Caco-2 (cell line): ENCODE measurements around the gene CTNNB1. TPM values are rescaled to one million over a fixed set of nuclear protein-coding genes. Genes with fewer than 3 reads are reported as not detected.

Source experiments
- BruUV-seq: library from RNA; stranded (reverse); fragments of 400-500 nt; replicated peaks from 2 replicates; lab custom pipeline; 2021; lab: Mats Ljungman, UMichigan
- CTCF ChIA-PET: fragments of 300-600 bp; sonication (Branson Sonifier 250); formaldehyde crosslinking; loops from one replicate; lab custom pipeline; 2022; ENCODE audit warnings: antibody characterized with exemption; lab: Charles Lee
- POLR2A ChIA-PET: fragments of 300-600 bp; sonication (Branson Sonifier 250); formaldehyde crosslinking; loops from one replicate; lab custom pipeline; 2022; ENCODE audit warnings: antibody characterized with exemption; lab: Charles Lee
- DNase-seq, 2 experiments: peaks; one replicate each; pipeline versions ENCODE4 v3.0.0 to v3.0.0-alpha.2; 2020 to 2022
- H3K27me3 ChIP-seq: replicated peaks from 2 replicates; pipeline ENCODE4 v1.6.0; 2011; ENCODE audit warnings: low read length; ENCODE audit not compliant: control insufficient read depth, insufficient read depth
- H3K36me3 ChIP-seq: 2 replicates; pipeline ENCODE4 v1.5.1; 2011; ENCODE audit warnings: low read length; ENCODE audit not compliant: control insufficient read depth, insufficient read depth
- H3K4me1 ChIP-seq: fragments of 250-450 bp; sonication (Bioruptor Pico); 2 replicates; pipeline ENCODE4 v1.5.1; 2020; ENCODE audit warnings: mild to moderate bottlenecking
- H3K4me3 ChIP-seq: 2 replicates; pipeline ENCODE4 v1.5.1; 2011; ENCODE audit warnings: low read depth, mild to moderate bottlenecking, control low read depth, low read length
- H3K9me3 ChIP-seq: fragments of 250-450 bp; sonication (Bioruptor Pico); 2 replicates; pipeline ENCODE4 v1.5.1; 2020; ENCODE audit warnings: mild to moderate bottlenecking, moderate library complexity
- H3K27ac Mint-ChIP-seq: one replicate; pipeline ENCODE4 v1.8.0; 2022; ENCODE audit warnings: mixed read lengths; ENCODE audit not compliant: unreplicated experiment
- H3K27me3 Mint-ChIP-seq: one replicate; pipeline ENCODE4 v1.8.0; 2022; ENCODE audit warnings: mixed read lengths; ENCODE audit not compliant: insufficient read depth, unreplicated experiment
- H3K36me3 Mint-ChIP-seq: one replicate; pipeline ENCODE4 v1.8.0; 2022; ENCODE audit warnings: mild to moderate bottlenecking, mixed read lengths; ENCODE audit not compliant: insufficient read depth, unreplicated experiment
- H3K4me1 Mint-ChIP-seq: one replicate; pipeline ENCODE4 v1.8.0; 2022; ENCODE audit warnings: low read depth, mixed read lengths; ENCODE audit not compliant: unreplicated experiment
- H3K4me3 Mint-ChIP-seq: one replicate; pipeline ENCODE4 v1.8.0; 2022; ENCODE audit warnings: mild to moderate bottlenecking, moderate library complexity, mixed read lengths; ENCODE audit not compliant: unreplicated experiment
- H3K9me3 Mint-ChIP-seq: one replicate; pipeline ENCODE4 v1.8.0; 2022; ENCODE audit warnings: mixed read lengths; ENCODE audit not compliant: unreplicated experiment
- CTCF ChIP-seq, 2 experiments: fragments of 200-600 bp in 1 of 2; IDR thresholded peaks; 1 replicate in 1 of 2; 2 replicates in 1 of 2; pipeline versions ENCODE4 v1.5.1 to v1.8.0; 2011 to 2022; ENCODE audit warnings: antibody characterized with exemption in 1 of 2, control low read depth in 1 of 2, inconsistent platforms in 1 of 2, low read depth in 1 of 2, low read length in 1 of 2, mild to moderate bottlenecking in 1 of 2, moderate library complexity in 1 of 2; ENCODE audit not compliant: insufficient read depth in 1 of 2, severe bottlenecking in 1 of 2, unreplicated experiment in 1 of 2
- intact Hi-C: fragments of 100-400 bp; cut with micrococcal nuclease; formaldehyde crosslinking; loops from one replicate; pipeline ENCODE4 v1.10.0; 2022; ENCODE audit not compliant: unreplicated experiment
- total RNA-seq: library from RNA; stranded (reverse); gene quantifications from 2 replicates; pipeline ENCODE4 v1.2.3, GENCODE V29; 2022

Gene CTNNB1
- total RNA-seq, 1 experiment from 2014 or later = 206 TPM

GRCh38 chr3:41186297-41186696 is 13.0 kb upstream of the CTNNB1 start:
- H3K9me3 ChIP-seq = no peaks in the 10 kb centered on the region
- Mint-ChIP-seq H3K36me3 (no peaks in the 10 kb centered on the region), H3K4me1 (peaks cover 44% of the 10 kb centered on the region), H3K9me3 (no peaks in the 10 kb centered on the region), H3K27ac (no peak overlapping the region), H3K4me3 (no peak overlapping the region), H3K27me3 (no peaks in the 10 kb centered on the region)
- TF ChIP-seq CTCF (IDR thresholded peaks at IDR 0.05; ENCODE audit: insufficient read depth in 1 of 2, low read depth in 1 of 2, low read length in 1 of 2, severe bottlenecking in 1 of 2, unreplicated experiment in 1 of 2) = no peak
- no peak for DNase-seq
- intact Hi-C loops = no loop called here
- ChIA-PET CTCF (no interaction called here), POLR2A (no interaction called here)
- H3K4me3 ChIP-seq = no peak overlapping the region
- peaks cover 39% of the 10 kb centered on the region for H3K4me1 ChIP-seq
- no peaks in the 10 kb centered on the region for H3K27me3 ChIP-seq
- BruUV-seq = no TSS peak
- H3K36me3 ChIP-seq = no peaks in the 10 kb centered on the region

- H3K4me1 Mint-ChIP-seq = peaks cover 42% of the 10 kb centered on the region
- no peaks in the 10 kb centered on the region for H3K27me3 Mint-ChIP-seq
- H3K9me3 Mint-ChIP-seq = no peaks in the 10 kb centered on the region
- peaks cover 30% of the 10 kb centered on the region for H3K4me1 ChIP-seq
- no peaks in the 10 kb centered on the region for H3K36me3 ChIP-seq
- intact Hi-C loops = no loop called here
- no peak for DNase-seq
- H3K4me3 ChIP-seq = no peak overlapping the region
- BruUV-seq = no TSS peak
- no peak overlapping the region for H3K27ac Mint-ChIP-seq
- no peak overlapping the region for H3K4me3 Mint-ChIP-seq
- ChIA-PET CTCF (no interaction called here), POLR2A (interaction anchor here (0.6 kb wide), 1 partner anchor 79 kb away, joined by 9 read pairs; no protein-coding TSS in a partner anchor)
- H3K36me3 Mint-ChIP-seq = no peaks in the 10 kb centered on the region
- no peaks in the 10 kb centered on the region for H3K9me3 ChIP-seq
- H3K27me3 ChIP-seq = no peaks in the 10 kb centered on the region
- TF ChIP-seq CTCF (IDR thresholded peaks at IDR 0.05; ENCODE audit: insufficient read depth in 1 of 2, low read depth in 1 of 2, low read length in 1 of 2, severe bottlenecking in 1 of 2, unreplicated experiment in 1 of 2) = no peak
Observed at GRCh38 chr3:41188306-41188705, 11.0 kb upstream of the CTNNB1 start.

DNA sequence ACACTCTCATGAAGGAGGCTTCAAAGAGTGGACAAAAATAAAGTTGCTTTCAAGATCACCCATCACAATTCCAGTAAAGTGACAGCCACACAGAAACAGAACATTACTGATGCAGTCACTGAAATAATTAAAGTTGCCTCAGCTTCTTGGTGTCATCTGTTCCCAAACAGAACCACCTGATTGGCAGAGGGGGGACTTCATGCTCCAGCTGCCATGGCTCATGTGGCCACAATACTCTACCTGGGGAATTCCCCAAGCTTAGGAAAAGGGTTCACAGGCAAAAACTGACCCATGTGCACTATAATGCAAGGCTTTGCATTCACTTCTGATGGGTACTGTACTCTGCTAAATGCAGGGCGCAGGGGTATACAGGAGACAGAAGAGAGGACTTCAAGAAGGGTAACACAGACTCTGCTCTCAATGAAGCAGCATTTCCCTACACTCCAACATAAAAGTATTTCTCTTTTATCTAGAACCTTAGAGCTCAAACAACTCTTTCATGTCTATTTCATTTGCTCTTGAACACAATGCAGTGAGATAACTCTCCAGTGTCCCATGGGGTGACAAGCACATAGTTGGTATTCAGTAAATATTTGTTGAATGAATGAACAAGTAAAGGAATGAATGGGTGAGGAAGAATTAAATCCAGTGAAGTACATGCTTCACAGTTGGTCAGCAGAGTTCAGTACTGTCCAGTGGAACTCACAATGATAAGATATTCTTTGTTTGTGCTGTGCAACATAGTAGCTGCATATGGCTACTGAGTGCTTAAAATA is 8.6 kb upstream of the CTNNB1 start:
- DNase-seq = peak in 1 of 2 experiments; percentile 49
- TF ChIP-seq CTCF (IDR thresholded peaks at IDR 0.05; ENCODE audit: insufficient read depth in 1 of 2, low read depth in 1 of 2, low read length in 1 of 2, severe bottlenecking in 1 of 2, unreplicated experiment in 1 of 2) = no peak
- CTCF ChIA-PET = interaction anchor here (0.9 to 1.3 kb wide), 2 partner anchors 9 to 10 kb away, joined by 5 to 6 read pairs; partner anchors contain the start of gene CTNNB1
- Mint-ChIP-seq H3K36me3 (no peaks in the 10 kb centered on the region), H3K4me1 (peaks cover 42% of the 10 kb centered on the region), H3K4me3 (no peak overlapping the region), H3K27ac (peak overlapping the region; percentile 69), H3K27me3 (no peaks in the 10 kb centered on the region), H3K9me3 (no peaks in the 10 kb centered on the region)
- POLR2A ChIA-PET = interaction anchor here (1.0 to 1.6 kb wide), 2 partner anchors 8 kb away, joined by 3 to 14 read pairs; partner anchors contain the start of gene CTNNB1
- intact Hi-C loops = loop anchor here (1.0 to 10.0 kb wide), 2 partner anchors 88 to 346 kb away; no protein-coding TSS in a partner anchor
- Histone ChIP-seq H3K4me1 (peaks cover 30% of the 10 kb centered on the region), H3K36me3 (no peaks in the 10 kb centered on the region), H3K9me3 (no peaks in the 10 kb centered on the region), H3K27me3 (no peaks in the 10 kb centered on the region), H3K4me3 (no peak overlapping the region)
- no TSS peak for BruUV-seq
